GM12878 (cell line): Measurements from ENCODE around the gene PITPNC1. TPM values are rescaled to one million over a fixed set of nuclear protein-coding genes. Genes with fewer than 3 reads are reported as not detected.

ENCODE experiments used
- ATAC-seq: fragments of 200-7000 bp; cut with Tn5 transposase; 3 replicates; pipeline ENCODE4 v1.9.1; 2020; ENCODE audit warnings: mild to moderate bottlenecking, moderate library complexity
- BruUV-seq: library from RNA; stranded (reverse); fragments of 400-500 nt; replicated peaks from 2 replicates; lab custom pipeline; 2021; lab: Mats Ljungman, UMichigan
- CTCF ChIA-PET: fragments of 300-600 bp; sonication (Branson Sonifier 250); formaldehyde crosslinking; extraction: SDS; loops from one replicate; lab custom pipeline; 2021; ENCODE audit warnings: inconsistent platforms; lab: Yijun Ruan, JAX
- POLR2A ChIA-PET: fragments of 350-600 bp; formaldehyde crosslinking; extraction: SDS; loops from one replicate; lab custom pipeline; 2021; ENCODE audit warnings: inconsistent platforms; lab: Charles Lee
- RAD21 ChIA-PET: fragments of 300-600 bp; sonication (Branson Sonifier 250); formaldehyde crosslinking; loops from one replicate; lab custom pipeline; 2023; ENCODE audit warnings: antibody characterized with exemption; ENCODE audit not compliant: unreplicated experiment; lab: Charles Lee
- SMC1A ChIA-PET: fragments of 300-600 bp; sonication (Branson Sonifier 250); formaldehyde crosslinking; loops from one replicate; lab custom pipeline; 2023; ENCODE audit not compliant: unreplicated experiment, uncharacterized antibody; lab: Charles Lee
- DNase-seq: peaks from one replicate; pipeline ENCODE4 v3.0.0-alpha.2; 2011; ENCODE audit warnings: low read depth, low spot score
- FAIRE-seq: peaks from 3 replicates; lab custom pipeline; 2011; peaks lifted over from hg19 to GRCh38; lab: Jason Lieb, UNC
- H2AFZ ChIP-seq: 2 replicates; pipeline ENCODE4 v1.6.0; 2011; ENCODE audit warnings: low read depth, low read length, control low read depth; ENCODE audit not compliant: control insufficient read depth
- H3K27ac ChIP-seq: 2 replicates; pipeline ENCODE4 v1.5.1; 2011; ENCODE audit warnings: control low read depth; ENCODE audit not compliant: control insufficient read depth, insufficient read depth
- H3K27me3 ChIP-seq, 2 experiments: replicated peaks in 1 of 2; 2 replicates each; pipeline versions ENCODE4 v1.6.0 to v1.6.1; 2011; ENCODE audit warnings: low read length in 1 of 2; ENCODE audit not compliant: control insufficient read depth in 2 of 2, insufficient read depth in 2 of 2
- H3K36me3 ChIP-seq, 2 experiments: 2 replicates each; pipeline ENCODE4 v1.5.1; 2011; ENCODE audit warnings: low read length in 1 of 2; ENCODE audit not compliant: control insufficient read depth in 2 of 2, insufficient read depth in 2 of 2
- H3K4me1 ChIP-seq: 2 replicates; pipeline ENCODE4 v1.6.1; 2011; ENCODE audit warnings: mild to moderate bottlenecking, low read length, moderate library complexity, mixed read lengths; ENCODE audit not compliant: control insufficient read depth, insufficient read depth
- H3K4me2 ChIP-seq: 2 replicates; pipeline ENCODE4 v1.6.0; 2011; ENCODE audit warnings: control low read depth; ENCODE audit not compliant: control insufficient read depth, insufficient read depth
- H3K4me3 ChIP-seq: fragments of 200-600 bp; sonication (generic); 2 replicates; pipeline ENCODE4 v1.5.1; 2016
- H3K79me2 ChIP-seq: 2 replicates; pipeline ENCODE4 v1.6.0; 2011; ENCODE audit warnings: low read length; ENCODE audit not compliant: control insufficient read depth, insufficient read depth
- H3K9ac ChIP-seq: 2 replicates; pipeline ENCODE4 v1.8.0; 2011; ENCODE audit warnings: low read length, control low read depth, mixed read lengths; ENCODE audit not compliant: control insufficient read depth, insufficient read depth
- H3K9me3 ChIP-seq: replicated peaks from 3 replicates; pipeline ENCODE4 v1.5.1; 2011; ENCODE audit warnings: mild to moderate bottlenecking, low read length; ENCODE audit not compliant: control insufficient read depth, insufficient read depth
- H4K20me1 ChIP-seq: 2 replicates; pipeline ENCODE4 v1.6.0; 2011; ENCODE audit not compliant: control insufficient read depth, insufficient read depth
- ESRRA ChIP-seq: IDR thresholded peaks from 2 replicates; pipeline ENCODE4 v1.6.1; 2012; ENCODE audit warnings: mild to moderate bottlenecking, low read length, improper control_type of control experiment
- MYB ChIP-seq: fragments of 150-350 bp; IDR thresholded peaks from 2 replicates; pipeline ENCODE4 v1.6.1; 2014; ENCODE audit warnings: mild to moderate bottlenecking, low read depth, low read length, borderline replicate concordance
- NBN ChIP-seq: fragments of 450-650 bp; IDR thresholded peaks from 2 replicates; pipeline ENCODE4 v1.6.1; 2016
- SMC3 ChIP-seq: IDR thresholded peaks from 2 replicates; pipeline ENCODE4 v1.6.1; 2011; ENCODE audit warnings: low read length, improper control_type of control experiment, borderline replicate concordance
- ZBED1 ChIP-seq: IDR thresholded peaks from 2 replicates; pipeline ENCODE4 v1.6.1; 2016; ENCODE audit warnings: borderline replicate concordance
- WGBS: methylation state at CpG from one replicate; pipeline ENCODE4 v1.1.6; 2016; ENCODE audit warnings: low lambda C conversion rate; ENCODE audit not compliant: insufficient replicate concordance, insufficient coverage; ENCODE audit errors: missing lambda C conversion rate; 5-methylcytosine and 5-hydroxymethylcytosine counted together
- in situ Hi-C: fragments of 300-500 bp; cut with MboI; formaldehyde crosslinking; loops from 9 replicates; pipeline ENCODE4 v1.14.3; 2018; ENCODE audit warnings: mixed read lengths
- intact Hi-C: fragments of 100-400 bp; cut with micrococcal nuclease; formaldehyde crosslinking; loops from one replicate; pipeline ENCODE4 v1.14.2; 2022; ENCODE audit not compliant: unreplicated experiment
- polyA plus RNA-seq, 11 experiments: library from polyadenylated mRNA; depleted of rRNA in 4 of 11; unstranded in 6 of 11; stranded (reverse) in 5 of 11; fragments of >200 nt; fragmentation: Nextera tagmentation in 4 of 11; fragmentation: Illumina TruSeq in 1 of 11; extraction: Ambion mirVana in 4 of 11; extraction: Trizol in 1 of 11; gene quantifications; 1 replicate in 1 of 11; 2 replicates in 10 of 11; pipeline versions ENCODE4 v1.2.1 to v1.2.3, GENCODE V29; 2011 to 2016; ENCODE audit warnings: inconsistent platforms in 2 of 11, missing spikeins in 2 of 11, low read depth in 1 of 11
- total RNA-seq, 4 experiments: library from RNA; depleted of rRNA in 3 of 4; stranded (reverse); fragments of >200 nt in 3 of 4; fragmentation: Illumina TruSeq in 1 of 4; extraction: Trizol in 1 of 4; gene quantifications; 2 replicates each; pipeline versions ENCODE4 v1.2.1 to v1.2.3, GENCODE V29; 2013 to 2021
- TF ChIP-seq, protein P1 (sequence below): fragments of 450-650 bp; conservative IDR thresholded peaks from 2 replicates; pipeline ENCODE4 v1.6.1; 2017; ENCODE audit warnings: mild to moderate bottlenecking, moderate library complexity
- TF ChIP-seq, protein P2 (sequence below): IDR thresholded peaks from 2 replicates; pipeline ENCODE4 v1.6.1; 2012; ENCODE audit warnings: improper control_type of control experiment, low read depth, low read length; ENCODE audit not compliant: insufficient replicate concordance

PITPNC1 gene
- total and polyA plus RNA-seq, 10 of the 15 experiments (the other 5 are each of a cell fraction or from before 2014, with no cell fraction given), result 12.2 to 62.4 (median 47.3) TPM

DNA sequence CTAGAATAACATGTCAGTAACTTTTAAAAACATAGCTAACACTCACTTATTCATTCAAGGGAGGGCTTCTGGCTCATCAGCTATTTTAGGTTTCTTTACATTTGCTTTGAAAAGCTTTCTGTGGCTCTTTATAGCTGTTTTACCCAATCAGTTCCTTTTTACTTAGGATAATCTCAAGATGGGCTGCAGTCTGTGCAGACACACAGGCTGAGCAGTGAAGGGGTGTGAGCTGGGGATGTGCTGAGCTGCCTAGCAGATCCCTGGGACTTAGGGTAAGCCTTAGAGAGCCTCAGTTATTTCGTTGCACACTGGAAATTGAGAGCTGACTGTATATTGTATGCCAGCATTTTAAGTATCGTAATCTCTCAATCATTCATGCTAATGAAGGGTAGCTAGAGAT, 310.4 kb downstream of the PITPNC1 start:
- intact Hi-C loops, result loop anchor here (5.0 kb wide), 1 partner anchor 110 kb away; no protein-coding TSS in a partner anchor
- POLR2A ChIA-PET, result interaction anchor here (0.6 to 3.8 kb wide), 3 partner anchors 40 to 313 kb away, joined by 4 to 19 read pairs (median 9); no protein-coding TSS in a partner anchor

More for the DNA sequence above, 310.4 kb downstream of the PITPNC1 start:
- whole genome bisulfite sequencing, result 50% methylated on average over 2 of the region's 2 CpGs
- Histone ChIP-seq H3K9ac (no peak overlapping the region), H3K27me3 (no peaks in the 10 kb centered on the region), H3K36me3 (no peaks in the 10 kb centered on the region; a peak in 1 of 4 replicates), H3K9me3 (no peaks in the 10 kb centered on the region), H3K4me1 (peaks cover 10% of the 10 kb centered on the region), H3K4me3 (no peak overlapping the region), H3K27ac (no peak overlapping the region), H3K4me2 (no peak overlapping the region), H4K20me1 (no peaks in the 10 kb centered on the region), H3K79me2 (no peaks in the 10 kb centered on the region), H2AFZ (no peak overlapping the region)
- TF ChIP-seq, protein P1, sequence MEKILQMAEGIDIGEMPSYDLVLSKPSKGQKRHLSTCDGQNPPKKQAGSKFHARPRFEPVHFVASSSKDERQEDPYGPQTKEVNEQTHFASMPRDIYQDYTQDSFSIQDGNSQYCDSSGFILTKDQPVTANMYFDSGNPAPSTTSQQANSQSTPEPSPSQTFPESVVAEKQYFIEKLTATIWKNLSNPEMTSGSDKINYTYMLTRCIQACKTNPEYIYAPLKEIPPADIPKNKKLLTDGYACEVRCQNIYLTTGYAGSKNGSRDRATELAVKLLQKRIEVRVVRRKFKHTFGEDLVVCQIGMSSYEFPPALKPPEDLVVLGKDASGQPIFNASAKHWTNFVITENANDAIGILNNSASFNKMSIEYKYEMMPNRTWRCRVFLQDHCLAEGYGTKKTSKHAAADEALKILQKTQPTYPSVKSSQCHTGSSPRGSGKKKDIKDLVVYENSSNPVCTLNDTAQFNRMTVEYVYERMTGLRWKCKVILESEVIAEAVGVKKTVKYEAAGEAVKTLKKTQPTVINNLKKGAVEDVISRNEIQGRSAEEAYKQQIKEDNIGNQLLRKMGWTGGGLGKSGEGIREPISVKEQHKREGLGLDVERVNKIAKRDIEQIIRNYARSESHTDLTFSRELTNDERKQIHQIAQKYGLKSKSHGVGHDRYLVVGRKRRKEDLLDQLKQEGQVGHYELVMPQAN, result no peak
- TF ChIP-seq, protein P2, sequence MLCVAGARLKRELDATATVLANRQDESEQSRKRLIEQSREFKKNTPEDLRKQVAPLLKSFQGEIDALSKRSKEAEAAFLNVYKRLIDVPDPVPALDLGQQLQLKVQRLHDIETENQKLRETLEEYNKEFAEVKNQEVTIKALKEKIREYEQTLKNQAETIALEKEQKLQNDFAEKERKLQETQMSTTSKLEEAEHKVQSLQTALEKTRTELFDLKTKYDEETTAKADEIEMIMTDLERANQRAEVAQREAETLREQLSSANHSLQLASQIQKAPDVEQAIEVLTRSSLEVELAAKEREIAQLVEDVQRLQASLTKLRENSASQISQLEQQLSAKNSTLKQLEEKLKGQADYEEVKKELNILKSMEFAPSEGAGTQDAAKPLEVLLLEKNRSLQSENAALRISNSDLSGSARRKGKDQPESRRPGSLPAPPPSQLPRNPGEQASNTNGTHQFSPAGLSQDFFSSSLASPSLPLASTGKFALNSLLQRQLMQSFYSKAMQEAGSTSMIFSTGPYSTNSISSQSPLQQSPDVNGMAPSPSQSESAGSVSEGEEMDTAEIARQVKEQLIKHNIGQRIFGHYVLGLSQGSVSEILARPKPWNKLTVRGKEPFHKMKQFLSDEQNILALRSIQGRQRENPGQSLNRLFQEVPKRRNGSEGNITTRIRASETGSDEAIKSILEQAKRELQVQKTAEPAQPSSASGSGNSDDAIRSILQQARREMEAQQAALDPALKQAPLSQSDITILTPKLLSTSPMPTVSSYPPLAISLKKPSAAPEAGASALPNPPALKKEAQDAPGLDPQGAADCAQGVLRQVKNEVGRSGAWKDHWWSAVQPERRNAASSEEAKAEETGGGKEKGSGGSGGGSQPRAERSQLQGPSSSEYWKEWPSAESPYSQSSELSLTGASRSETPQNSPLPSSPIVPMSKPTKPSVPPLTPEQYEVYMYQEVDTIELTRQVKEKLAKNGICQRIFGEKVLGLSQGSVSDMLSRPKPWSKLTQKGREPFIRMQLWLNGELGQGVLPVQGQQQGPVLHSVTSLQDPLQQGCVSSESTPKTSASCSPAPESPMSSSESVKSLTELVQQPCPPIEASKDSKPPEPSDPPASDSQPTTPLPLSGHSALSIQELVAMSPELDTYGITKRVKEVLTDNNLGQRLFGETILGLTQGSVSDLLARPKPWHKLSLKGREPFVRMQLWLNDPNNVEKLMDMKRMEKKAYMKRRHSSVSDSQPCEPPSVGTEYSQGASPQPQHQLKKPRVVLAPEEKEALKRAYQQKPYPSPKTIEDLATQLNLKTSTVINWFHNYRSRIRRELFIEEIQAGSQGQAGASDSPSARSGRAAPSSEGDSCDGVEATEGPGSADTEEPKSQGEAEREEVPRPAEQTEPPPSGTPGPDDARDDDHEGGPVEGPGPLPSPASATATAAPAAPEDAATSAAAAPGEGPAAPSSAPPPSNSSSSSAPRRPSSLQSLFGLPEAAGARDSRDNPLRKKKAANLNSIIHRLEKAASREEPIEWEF, result no peak
- no peak for TF ChIP-seq MYB
- no peak for TF ChIP-seq NBN
- no peak for TF ChIP-seq ZBED1
- TF ChIP-seq ESRRA, result no peak
- no peak for TF ChIP-seq SMC3
- ChIA-PET CTCF (interaction anchor here (0.7 to 6.7 kb wide), 21 partner anchors 8 to 313 kb away, joined by 3 to 84 read pairs (median 5); no protein-coding TSS in a partner anchor), RAD21 (interaction anchor here (0.8 to 4.7 kb wide), 14 partner anchors 8 to 312 kb away, joined by 3 to 80 read pairs (median 4); no protein-coding TSS in a partner anchor), SMC1A (interaction anchor here (0.8 to 5.9 kb wide), 21 partner anchors 9 to 318 kb away, joined by 3 to 101 read pairs (median 7); partner anchors contain the start of gene NOL11)
- in situ Hi-C loops, result loop anchor here (5.0 kb wide), 1 partner anchor 310 kb away; the partner anchor contains the start of gene PITPNC1
- BruUV-seq, result no TSS peak
- ATAC-seq, result no peak; the same call in 2 of the 3 replicates
- no peak for DNase-seq
- no peak for FAIRE-seq
